GM12873 (cell line): Measurements from ENCODE around the gene POU3F3.

Source experiments
- CTCF ChIP-seq: IDR thresholded peaks from 2 replicates; pipeline ENCODE4 v1.5.1; 2012; ENCODE audit warnings: low read depth, mild to moderate bottlenecking, moderate library complexity, low read length, control low read depth; ENCODE audit not compliant: insufficient read depth; ENCODE audit errors: missing control alignments

POU3F3 gene

GRCh38 chr2:104848526-104848925 is 5.4 kb upstream of the POU3F3 start:
- TF ChIP-seq CTCF, result no peak

GRCh38 chr2:104849101-104849500 is 4.8 kb upstream of the POU3F3 start:
- no peak for TF ChIP-seq CTCF

GRCh38 chr2:104849618-104850141 is 4.2 kb upstream of the POU3F3 start:
- TF ChIP-seq CTCF, result peak; percentile 75

GRCh38 chr2:104850361-104851290 is 3.3 kb upstream of the POU3F3 start:
- TF ChIP-seq CTCF, result no peak

- no peak for TF ChIP-seq CTCF
Observed at GRCh38 chr2:104851291-104852089, 2.4 kb upstream of the POU3F3 start.

GRCh38 chr2:104852090-104852666 is 1.7 kb upstream of the POU3F3 start:
- no peak for TF ChIP-seq CTCF
